HG02763 (cell line): ENCODE measurements around the gene TMEM74B.

Experiments
- ATAC-seq: cut with Tn5 transposase; IDR thresholded peaks from one replicate; pipeline ENCODE4 v1.9.1; 2021; ENCODE audit warnings: mild to moderate bottlenecking, moderate library complexity; ENCODE audit not compliant: unreplicated experiment

TMEM74B gene

GRCh38 chr20:1183153-1183552 lies 1.6 kb downstream of the TMEM74B start:
- ATAC-seq, result no peak

GRCh38 chr20:1182106-1182505 lies 2.7 kb downstream of the TMEM74B start:
- ATAC-seq, result no peak

- no peak for ATAC-seq
Observed at GRCh38 chr20:1180949-1181348, 3.8 kb downstream of the TMEM74B start.

GRCh38 chr20:1178623-1179022 lies 6.2 kb downstream of the TMEM74B start:
- no peak for ATAC-seq

GRCh38 chr20:1178103-1178502 lies 6.7 kb downstream of the TMEM74B start:
- no peak for ATAC-seq

- no peak for ATAC-seq
Observed at GRCh38 chr20:1177680-1178079, 7.1 kb downstream of the TMEM74B start.

GRCh38 chr20:1174787-1175186 lies 10.0 kb downstream of the TMEM74B start:
- no peak for ATAC-seq

GRCh38 chr20:1173698-1174097 lies 11.1 kb downstream of the TMEM74B start:
- no peak for ATAC-seq

- ATAC-seq, result no peak
Observed at GRCh38 chr20:1171461-1172093, 13.2 kb downstream of the TMEM74B start.

- ATAC-seq, result no peak
Observed at GRCh38 chr20:1169224-1169623, 15.6 kb downstream of the TMEM74B start.

- ATAC-seq, result no peak
Observed at GRCh38 chr20:1166948-1167720, 17.6 kb downstream of the TMEM74B start.

- no peak for ATAC-seq
Observed at GRCh38 chr20:1165941-1166340, 18.8 kb downstream of the TMEM74B start.

- ATAC-seq, result no peak
Observed at GRCh38 chr20:1165521-1165920, 19.3 kb downstream of the TMEM74B start.

GRCh38 chr20:1164871-1165270 lies 19.9 kb downstream of the TMEM74B start:
- no peak for ATAC-seq

GRCh38 chr20:1163653-1164052 lies 21.1 kb downstream of the TMEM74B start:
- ATAC-seq, result no peak

GRCh38 chr20:1163105-1163504 lies 21.7 kb downstream of the TMEM74B start:
- ATAC-seq, result no peak

- ATAC-seq, result no peak
Observed at GRCh38 chr20:1160991-1161390, 23.8 kb downstream of the TMEM74B start.

GRCh38 chr20:1160496-1160895 lies 24.3 kb downstream of the TMEM74B start:
- ATAC-seq, result no peak

GRCh38 chr20:1155342-1155741 lies 29.4 kb downstream of the TMEM74B start:
- ATAC-seq, result no peak

GRCh38 chr20:1154691-1155090 lies 30.1 kb downstream of the TMEM74B start:
- ATAC-seq, result no peak

GRCh38 chr20:1154226-1154625 lies 30.6 kb downstream of the TMEM74B start:
- ATAC-seq, result no peak

- no peak for ATAC-seq
Observed at GRCh38 chr20:1150968-1151367, 33.8 kb downstream of the TMEM74B start.

- no peak for ATAC-seq
Observed at GRCh38 chr20:1150218-1150617, 34.6 kb downstream of the TMEM74B start.
